ENCODE data around the gene RNF150. TPM values are rescaled to one million over a fixed set of nuclear protein-coding genes. Genes with fewer than 3 reads are reported as not detected.

Gene RNF150
- total RNA-seq, 1 experiment from 2014 or later: 1.3 TPM

DNA sequence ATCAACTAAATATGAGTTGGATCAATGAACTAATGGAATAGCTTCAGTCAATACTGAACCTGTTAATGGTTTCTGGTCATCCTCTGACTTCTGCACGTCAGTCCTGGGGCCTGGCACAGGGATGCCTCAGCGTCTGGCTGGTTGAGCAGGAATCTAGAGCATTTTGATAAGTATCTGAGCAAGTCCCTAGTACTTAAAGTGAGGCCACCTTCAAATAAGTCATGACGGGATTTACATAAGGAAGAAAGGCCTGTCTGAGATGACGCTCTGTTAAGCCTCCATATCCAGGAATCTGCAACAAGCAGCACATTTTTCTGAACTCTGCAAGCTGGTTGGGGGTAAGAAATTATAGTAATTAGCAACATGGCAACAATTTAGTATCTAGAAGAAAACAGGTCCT lies 293.9 kb downstream of the RNF150 start:
- Histone ChIP-seq H3K9me3 (ENCODE audit: control insufficient read depth, insufficient read depth, low read depth, low read length) (no peaks in the 10 kb centered on the region), H3K4me3 (ENCODE audit: low read depth in 2 of 2, low read length in 2 of 2) (no peak overlapping the region), H3K27ac (ENCODE audit: low read length) (no peak overlapping the region), H3K4me1 (ENCODE audit: control insufficient read depth, insufficient read depth, low read length) (no peaks in the 10 kb centered on the region), H3K27me3 (ENCODE audit: control insufficient read depth, insufficient read depth, low read length) (no peaks in the 10 kb centered on the region), H3K36me3 (ENCODE audit: control insufficient read depth, insufficient read depth, low read length) (no peaks in the 10 kb centered on the region)
- TF ChIP-seq, protein P1, sequence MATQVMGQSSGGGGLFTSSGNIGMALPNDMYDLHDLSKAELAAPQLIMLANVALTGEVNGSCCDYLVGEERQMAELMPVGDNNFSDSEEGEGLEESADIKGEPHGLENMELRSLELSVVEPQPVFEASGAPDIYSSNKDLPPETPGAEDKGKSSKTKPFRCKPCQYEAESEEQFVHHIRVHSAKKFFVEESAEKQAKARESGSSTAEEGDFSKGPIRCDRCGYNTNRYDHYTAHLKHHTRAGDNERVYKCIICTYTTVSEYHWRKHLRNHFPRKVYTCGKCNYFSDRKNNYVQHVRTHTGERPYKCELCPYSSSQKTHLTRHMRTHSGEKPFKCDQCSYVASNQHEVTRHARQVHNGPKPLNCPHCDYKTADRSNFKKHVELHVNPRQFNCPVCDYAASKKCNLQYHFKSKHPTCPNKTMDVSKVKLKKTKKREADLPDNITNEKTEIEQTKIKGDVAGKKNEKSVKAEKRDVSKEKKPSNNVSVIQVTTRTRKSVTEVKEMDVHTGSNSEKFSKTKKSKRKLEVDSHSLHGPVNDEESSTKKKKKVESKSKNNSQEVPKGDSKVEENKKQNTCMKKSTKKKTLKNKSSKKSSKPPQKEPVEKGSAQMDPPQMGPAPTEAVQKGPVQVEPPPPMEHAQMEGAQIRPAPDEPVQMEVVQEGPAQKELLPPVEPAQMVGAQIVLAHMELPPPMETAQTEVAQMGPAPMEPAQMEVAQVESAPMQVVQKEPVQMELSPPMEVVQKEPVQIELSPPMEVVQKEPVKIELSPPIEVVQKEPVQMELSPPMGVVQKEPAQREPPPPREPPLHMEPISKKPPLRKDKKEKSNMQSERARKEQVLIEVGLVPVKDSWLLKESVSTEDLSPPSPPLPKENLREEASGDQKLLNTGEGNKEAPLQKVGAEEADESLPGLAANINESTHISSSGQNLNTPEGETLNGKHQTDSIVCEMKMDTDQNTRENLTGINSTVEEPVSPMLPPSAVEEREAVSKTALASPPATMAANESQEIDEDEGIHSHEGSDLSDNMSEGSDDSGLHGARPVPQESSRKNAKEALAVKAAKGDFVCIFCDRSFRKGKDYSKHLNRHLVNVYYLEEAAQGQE (IDR thresholded peaks at IDR 0.05; ENCODE audit: insufficient read depth in 1 of 2, low read depth in 2 of 2, low read length in 1 of 2): no peak
- TF ChIP-seq TCF7L2 (IDR thresholded peaks at IDR 0.05; ENCODE audit: low read depth, low read length) (no peak), POLR2AphosphoS5 (IDR thresholded peaks at IDR 0.05; ENCODE audit: low read depth, low read length) (no peak), SIN3A (IDR thresholded peaks at IDR 0.05; ENCODE audit: borderline replicate concordance, insufficient read depth, low read depth, low read length) (no peak), CTCF (IDR thresholded peaks at IDR 0.05) (no peak)
- ChIA-PET CTCF (no interaction called here), POLR2A (no interaction called here)
- no TSS peak for BruUV-seq (replicated peaks)
- no peak for DNase-seq (ENCODE audit: low read depth, low spot score)
- intact Hi-C loops (cut with micrococcal nuclease; ENCODE audit: unreplicated experiment): no loop called here
- no peak for ATAC-seq
- in situ Hi-C loops (cut with HindIII; ENCODE audit: low pct_unique_long_range_greater_than_20kb, low sequenced_read_pairs): no loop called here

GRCh38 chr4:140837736-140838135 lies 295.5 kb downstream of the RNF150 start:
- in situ Hi-C loops (cut with HindIII; ENCODE audit: low pct_unique_long_range_greater_than_20kb, low sequenced_read_pairs): no loop called here
- H3K27ac ChIP-seq (ENCODE audit: low read length): no peak overlapping the region
- H3K27me3 ChIP-seq (ENCODE audit: control insufficient read depth, insufficient read depth, low read length): no peaks in the 10 kb centered on the region
- TF ChIP-seq POLR2AphosphoS5 (IDR thresholded peaks at IDR 0.05; ENCODE audit: low read depth, low read length) (no peak), SIN3A (IDR thresholded peaks at IDR 0.05; ENCODE audit: borderline replicate concordance, insufficient read depth, low read depth, low read length) (no peak), CTCF (IDR thresholded peaks at IDR 0.05) (no peak), TCF7L2 (IDR thresholded peaks at IDR 0.05; ENCODE audit: low read depth, low read length) (no peak)
- TF ChIP-seq, protein P1 (IDR thresholded peaks at IDR 0.05; ENCODE audit: insufficient read depth in 1 of 2, low read depth in 2 of 2, low read length in 1 of 2): no peak
- ChIA-PET CTCF (interaction anchor here (0.6 kb wide), 1 partner anchor 223 kb away, joined by 7 read pairs; no protein-coding TSS in a partner anchor), POLR2A (no interaction called here)
- DNase-seq (ENCODE audit: low read depth, low spot score): no peak
- BruUV-seq (replicated peaks): no TSS peak
- ATAC-seq: no peak
- H3K4me3 ChIP-seq (ENCODE audit: low read depth in 2 of 2, low read length in 2 of 2): no peak overlapping the region
- intact Hi-C loops (cut with micrococcal nuclease; ENCODE audit: unreplicated experiment): no loop called here
- no peaks in the 10 kb centered on the region for H3K36me3 ChIP-seq (ENCODE audit: control insufficient read depth, insufficient read depth, low read length)
- no peaks in the 10 kb centered on the region for H3K4me1 ChIP-seq (ENCODE audit: control insufficient read depth, insufficient read depth, low read length)
- no peaks in the 10 kb centered on the region for H3K9me3 ChIP-seq (ENCODE audit: control insufficient read depth, insufficient read depth, low read depth, low read length)
